Stimulated activated CD8-positive, alpha-beta memory T cell treated with anti-CD3 and anti-CD28 coated beads, Interleukin-7, amount 100 ng/mL, for 1 hour (primary cell): ENCODE data around the gene SPDYE1.
"Not testable (repeated sequence)": the region's sequence is repeated elsewhere in the genome, so short reads cannot be mapped to it uniquely, and the experiment has no call there.

ENCODE experiments used
- DNase-seq, 2 donors: peaks; one replicate each; pipeline ENCODE4 v3.0.0-alpha.2; 2020; ENCODE audit warnings: low read depth in 2 of 2

The SPDYE1 gene, protein sequence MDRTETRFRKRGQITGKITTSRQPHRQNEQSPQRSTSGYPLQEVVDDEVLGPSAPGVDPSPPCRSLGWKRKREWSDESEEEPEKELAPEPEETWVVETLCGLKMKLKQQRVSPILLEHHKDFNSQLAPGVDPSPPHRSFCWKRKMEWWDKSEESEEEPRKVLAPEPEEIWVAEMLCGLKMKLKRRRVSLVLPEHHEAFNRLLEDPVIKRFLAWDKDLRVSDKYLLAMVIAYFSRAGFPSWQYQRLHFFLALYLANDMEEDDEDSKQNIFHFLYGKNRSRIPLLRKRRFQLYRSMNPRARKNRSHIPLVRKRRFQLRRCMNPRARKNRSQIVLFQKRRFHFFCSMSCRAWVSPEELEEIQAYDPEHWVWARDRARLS

DNA sequence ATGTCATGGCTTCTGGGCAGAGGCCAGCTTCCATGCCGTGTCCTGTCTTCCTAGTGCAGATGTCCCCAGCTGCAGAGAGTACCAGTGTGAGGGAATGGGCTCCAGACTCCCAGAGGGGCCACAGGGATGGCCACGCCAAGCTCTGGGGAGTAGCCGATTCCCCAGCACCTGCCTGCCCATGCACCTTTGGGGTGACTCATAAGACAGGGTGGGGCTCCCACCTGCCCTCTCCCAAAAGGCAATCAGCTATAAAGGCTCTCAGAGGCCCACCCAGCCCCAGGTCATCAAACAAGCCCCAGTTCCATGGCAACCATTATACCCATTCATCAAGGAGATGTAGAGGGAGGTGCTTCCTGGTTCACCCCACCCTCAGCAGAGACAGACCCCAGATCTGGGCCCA is at the start of gene SPDYE1:
Gene SPDYE1 (plus strand): TSS at position 366 of the 400 bp plus-strand sequence. CDS start 2,053 bp downstream, outside the sequence.
- DNase-seq, result not testable (repeated sequence)

DNA sequence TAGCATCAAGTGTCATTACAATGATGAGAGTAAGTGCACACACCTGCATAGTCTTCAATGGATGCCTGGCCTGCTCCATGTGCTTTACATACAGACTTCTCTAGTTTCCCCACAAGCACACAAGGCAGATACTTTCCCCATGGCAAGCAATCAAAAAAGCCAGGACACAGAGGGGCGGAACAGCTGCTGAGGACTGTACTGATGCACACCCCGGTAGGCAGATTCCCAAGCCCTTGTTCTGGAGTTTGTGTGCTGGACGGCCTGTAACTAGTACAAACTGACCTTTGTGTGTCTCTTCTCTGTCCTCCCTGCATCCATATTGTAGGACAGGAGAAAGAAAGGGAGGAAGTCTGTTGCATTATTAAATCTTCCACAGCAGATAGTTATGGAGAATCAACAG is 45.7 kb upstream of the SPDYE1 start:
- no peak for DNase-seq

DNA sequence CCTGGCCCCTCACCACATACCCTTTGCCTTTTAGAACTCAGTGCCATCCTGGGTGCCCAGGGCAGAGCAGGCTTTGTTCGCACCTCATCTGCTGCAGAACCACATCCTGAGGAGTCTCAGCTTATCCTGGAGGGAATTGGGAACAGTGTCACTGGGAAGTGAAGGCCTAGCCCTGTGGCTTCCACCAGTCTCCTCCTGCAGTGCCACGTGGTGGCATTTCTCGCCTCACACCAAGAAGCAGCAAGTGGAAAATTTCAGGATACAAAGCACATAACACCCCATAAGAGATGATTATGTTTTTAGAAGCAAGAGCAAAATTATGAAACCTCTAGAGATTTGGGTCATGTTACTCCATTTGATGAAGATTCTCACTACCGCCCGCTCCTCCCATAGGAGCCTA is 44.6 kb upstream of the SPDYE1 start:
- no peak for DNase-seq

DNA sequence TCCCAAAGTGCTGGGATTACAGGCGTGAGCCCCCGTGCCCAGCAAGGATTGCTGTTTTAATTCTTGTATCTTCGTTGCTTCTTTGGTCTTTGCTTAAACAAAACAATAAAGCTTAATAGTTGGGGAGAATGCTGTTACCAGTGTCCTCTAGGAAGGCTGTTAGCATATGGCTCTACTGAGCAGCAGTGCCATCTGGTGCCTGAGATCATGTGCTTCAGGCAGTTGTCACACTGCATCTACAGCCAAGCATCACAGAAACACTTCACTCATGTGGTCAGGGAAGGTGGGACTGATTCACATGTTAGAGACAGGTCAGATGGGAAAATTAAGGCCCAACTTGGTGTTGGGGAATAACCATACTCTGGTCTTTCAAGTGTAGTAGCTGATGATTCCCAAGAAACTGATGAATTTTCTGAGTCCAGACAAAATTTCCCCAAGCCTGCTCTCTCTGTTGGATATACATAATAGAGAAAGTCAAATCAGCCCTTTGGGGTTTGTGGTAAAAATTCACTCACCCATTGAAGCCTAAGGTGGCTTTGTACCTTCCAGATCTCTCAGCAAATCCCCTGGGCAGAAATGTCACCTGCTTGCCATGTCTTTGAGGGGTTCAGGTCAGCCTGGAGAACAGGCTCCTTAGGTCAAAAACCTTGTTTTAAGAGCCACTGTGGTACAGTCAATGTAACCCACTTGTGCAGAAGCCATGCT is 43.0 kb upstream of the SPDYE1 start:
- DNase-seq, result no peak

DNA sequence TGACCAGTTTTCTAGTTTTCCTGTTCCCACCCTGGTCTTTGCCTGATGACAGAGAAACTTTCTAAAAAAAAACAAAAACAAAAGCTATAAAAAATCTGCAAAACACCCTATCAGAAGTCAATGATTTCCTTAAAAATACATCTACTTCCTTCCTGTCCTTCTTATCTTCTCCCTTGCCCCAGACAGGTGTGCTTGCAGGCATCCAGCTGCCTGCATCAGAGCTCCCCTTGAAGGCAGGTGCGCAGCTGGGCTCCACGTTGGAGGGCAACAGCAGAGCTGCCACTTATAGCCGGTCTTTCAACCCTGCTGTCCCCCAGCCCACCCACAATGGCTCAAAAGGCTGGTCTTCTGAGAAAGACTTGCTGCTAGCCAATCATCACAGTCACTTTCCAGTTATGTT is 41.7 kb upstream of the SPDYE1 start:
- DNase-seq, result no peak

DNA sequence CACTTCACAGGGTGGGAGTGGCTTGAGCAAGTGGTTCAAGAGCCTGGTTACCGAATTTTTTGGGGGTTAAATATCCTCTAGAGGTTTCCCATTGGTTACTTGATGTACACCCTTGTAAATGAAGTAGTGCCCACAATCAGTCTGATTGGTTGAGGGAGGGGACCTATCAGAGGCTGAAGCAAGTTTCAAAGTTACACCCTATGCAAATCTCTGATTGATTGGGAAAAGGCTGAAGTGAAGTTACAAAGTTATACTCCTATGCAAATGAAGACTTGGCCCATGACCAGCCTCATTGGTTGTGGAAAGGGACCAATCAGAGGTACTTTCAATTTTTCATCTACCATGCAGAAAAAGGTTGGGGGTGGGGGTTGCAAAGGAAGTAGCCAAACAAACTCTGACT is 36.8 kb upstream of the SPDYE1 start:
- DNase-seq, result no peak

DNA sequence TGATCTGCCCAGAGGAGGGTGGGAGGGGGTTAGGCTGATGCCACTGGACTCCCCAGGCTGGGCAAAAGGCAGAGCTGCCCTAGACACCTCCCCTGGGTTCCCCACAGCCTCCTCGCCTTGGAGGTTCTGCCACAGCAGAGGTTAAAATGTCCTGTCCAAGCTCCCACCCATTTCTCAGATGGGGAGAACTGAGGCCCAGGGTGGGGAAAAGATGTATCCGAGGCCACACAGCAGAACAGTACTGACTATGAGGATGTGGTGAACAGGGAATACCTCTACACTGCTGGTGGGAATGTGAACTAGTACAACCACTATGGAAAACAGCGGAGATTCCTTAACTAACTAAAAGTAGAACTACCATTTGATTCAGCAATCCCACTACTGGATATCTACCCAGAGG is 31.3 kb upstream of the SPDYE1 start:
- DNase-seq, result not testable (repeated sequence)

DNA sequence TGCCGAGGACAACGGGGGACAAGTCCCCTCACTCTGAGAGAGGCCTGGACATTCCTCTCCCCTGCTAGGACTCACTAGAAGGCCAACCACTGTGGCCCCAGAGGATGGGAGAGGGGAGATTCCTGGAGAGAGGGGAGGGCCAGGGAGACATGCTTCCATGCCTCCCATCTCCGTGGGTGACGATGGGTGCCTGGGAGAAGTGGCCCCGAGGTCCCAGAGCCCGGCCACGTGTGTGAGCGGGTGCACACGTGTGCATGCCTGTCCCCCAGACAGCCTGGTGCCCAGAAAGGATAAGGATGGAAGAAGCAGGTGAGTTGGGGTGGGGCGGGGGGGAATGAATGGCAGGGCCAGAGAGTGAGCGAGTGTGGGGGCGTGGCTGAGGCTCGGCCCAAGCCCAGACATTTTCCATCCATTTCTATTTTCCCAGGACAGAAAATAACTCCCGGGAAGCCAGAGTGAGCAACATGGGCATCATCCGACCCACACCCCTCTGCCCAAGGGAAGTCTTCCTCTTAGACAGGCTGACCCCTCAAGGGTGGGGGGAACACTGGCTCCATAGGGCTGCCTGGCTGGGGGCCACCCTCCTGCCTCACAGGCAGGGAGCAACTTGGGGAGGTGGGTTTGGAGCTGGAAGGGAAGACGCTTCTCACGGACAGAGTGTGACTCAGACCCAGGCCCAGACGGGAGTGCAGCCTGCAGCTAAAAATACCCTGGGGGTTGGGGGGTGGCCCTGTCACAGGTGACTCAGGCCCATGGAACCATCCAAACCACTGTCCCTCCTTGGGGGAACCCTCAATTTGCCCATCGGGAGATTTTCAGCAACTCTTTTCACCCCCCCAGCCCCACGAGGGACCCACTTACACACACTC is 29.3 kb upstream of the SPDYE1 start:
- not testable (repeated sequence) for DNase-seq

DNA sequence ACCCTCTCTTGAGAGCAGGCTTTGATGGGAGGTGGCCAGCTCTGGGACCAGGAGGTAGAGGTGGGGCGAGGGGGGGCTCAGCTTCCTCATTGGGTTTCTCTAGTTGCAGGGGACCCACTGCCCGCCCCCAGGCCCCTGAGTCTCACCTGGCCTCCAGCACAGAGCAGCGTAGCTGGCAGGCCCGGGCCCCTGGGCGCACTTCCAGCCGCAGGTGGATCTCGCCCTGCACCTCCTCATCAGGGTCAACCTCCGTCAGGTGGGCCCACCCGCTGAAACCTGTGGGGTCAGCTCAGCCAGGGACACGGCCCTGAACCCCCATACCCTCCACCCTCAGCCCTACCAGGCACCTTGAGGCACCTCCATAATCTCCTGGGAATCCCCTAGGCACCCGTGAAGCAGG is 28.1 kb upstream of the SPDYE1 start:
- not testable (repeated sequence) for DNase-seq

DNA sequence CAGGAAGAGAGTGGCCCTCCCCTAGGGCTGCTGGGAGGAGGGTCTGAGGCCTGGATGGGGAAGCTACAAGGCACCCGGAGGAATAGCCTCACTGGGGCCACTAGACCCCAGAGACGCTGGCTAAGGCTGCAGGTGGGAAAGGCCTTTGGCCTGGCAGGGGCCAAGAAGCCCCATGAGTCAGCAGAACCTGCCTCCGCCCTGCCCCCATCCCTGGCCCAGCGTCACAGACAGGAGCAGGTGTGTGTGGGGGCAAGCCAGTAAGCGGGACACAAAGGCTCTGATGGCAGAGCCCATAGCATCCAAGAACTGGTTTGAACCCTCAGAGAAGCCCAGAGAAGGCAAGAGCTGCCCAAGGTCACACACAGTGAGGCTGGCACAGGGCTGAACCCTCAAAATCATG is 27.0 kb upstream of the SPDYE1 start:
- DNase-seq, result not testable (repeated sequence)

DNA sequence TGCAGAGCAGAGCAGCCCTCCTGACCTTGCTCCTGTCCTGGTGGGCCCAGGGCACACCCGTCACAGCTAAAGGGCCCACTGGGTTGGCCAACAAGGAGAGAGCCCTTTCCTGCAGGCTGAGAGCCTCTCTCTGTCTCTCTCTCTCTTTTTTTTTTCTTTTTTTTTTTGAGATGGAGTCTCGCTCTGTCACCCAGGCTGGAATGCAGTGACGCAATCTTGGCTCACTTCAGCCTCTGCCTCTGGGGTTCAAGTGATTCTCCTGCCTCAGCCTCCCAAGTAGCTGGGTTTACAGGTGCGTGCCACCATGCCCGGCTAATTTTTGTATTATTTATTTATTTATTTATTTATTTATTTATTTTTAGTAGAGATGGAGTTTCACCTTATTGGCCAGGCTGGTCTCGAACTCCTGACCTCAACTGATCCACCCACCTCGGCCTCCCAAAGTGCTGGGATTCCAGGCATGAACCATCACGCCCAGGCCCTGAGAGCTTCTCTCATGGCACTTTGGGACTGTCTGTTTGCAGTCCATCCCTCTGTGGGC is 23.6 kb upstream of the SPDYE1 start:
- DNase-seq, result not testable (repeated sequence)

DNA sequence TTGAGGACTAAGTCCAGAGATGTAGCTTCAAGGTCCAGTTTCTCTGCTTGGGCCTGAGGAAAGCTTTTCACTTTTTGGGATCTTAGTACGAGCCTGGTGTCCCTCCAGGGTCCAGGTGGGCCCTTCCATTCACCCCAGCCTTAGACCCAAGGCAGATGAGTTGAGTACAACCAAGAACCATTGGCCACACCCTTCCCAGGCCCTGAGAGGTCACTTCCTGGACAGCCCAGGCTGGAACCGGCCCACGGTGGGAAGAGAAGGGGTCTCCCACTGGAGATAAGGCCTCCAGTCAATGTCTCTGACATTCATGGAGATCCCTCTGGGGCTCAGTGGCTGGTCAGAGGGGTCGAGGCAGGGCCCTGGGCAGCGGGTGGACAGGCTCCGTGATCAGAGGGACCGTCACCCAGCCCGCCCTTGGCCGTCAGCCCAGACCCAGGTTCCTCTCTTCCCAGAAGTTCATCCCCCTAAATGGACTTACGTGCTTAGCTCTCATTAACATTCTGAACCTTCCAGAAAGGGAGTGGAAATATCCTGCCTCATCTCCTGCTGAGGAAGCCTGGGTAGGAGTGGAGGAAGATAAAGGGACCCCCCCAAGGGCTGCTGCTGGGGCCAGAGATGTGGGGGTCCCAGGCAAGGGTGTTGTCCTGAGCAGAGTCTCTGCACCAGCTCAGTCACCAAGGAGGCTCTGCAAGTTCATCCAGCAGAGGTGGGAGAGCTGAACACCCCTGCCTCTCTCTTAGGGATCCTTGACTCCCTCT is 22.8 kb upstream of the SPDYE1 start:
- not testable (repeated sequence) for DNase-seq

DNA sequence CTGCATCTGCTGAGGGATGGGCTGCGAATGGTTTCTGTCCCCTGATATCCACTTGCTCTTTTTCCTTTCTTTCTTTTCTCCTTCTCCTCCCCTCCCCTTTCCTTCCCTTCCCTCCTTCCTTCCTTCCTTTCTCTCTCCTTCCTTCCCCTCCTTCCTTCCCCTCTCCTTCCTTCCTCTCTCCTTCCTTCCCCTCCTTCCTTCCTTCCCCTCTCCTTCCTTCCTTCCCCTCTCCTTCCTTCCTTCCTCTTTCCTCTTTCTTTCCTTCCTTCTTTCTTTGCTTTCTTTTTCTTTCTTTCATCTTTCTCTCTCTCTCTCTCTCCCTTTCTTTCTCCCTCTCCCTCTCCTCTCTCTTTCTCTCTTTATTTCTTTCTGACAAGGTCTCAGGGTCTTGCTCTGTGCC is 20.2 kb upstream of the SPDYE1 start:
- no peak for DNase-seq

DNA sequence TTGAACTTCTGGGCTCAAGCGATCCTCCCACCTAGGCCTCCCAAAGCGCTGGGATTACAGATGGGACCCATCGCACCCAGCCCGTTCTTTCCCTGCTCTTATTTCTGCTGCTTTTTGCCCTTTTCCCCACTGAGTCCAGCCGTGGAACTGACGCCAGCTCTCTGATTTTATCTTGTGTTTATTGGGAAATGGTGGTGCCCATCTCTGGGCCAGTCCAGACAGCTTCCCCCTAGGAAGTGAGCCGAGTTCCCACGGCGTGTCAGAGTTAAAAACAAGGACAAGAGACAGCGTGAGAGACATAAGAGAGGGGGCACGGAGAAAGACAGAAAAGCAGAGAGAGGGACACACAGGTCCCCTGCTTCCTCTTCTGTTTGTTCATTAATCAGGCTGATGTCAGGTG is 19.6 kb upstream of the SPDYE1 start:
- not testable (repeated sequence) for DNase-seq

DNA sequence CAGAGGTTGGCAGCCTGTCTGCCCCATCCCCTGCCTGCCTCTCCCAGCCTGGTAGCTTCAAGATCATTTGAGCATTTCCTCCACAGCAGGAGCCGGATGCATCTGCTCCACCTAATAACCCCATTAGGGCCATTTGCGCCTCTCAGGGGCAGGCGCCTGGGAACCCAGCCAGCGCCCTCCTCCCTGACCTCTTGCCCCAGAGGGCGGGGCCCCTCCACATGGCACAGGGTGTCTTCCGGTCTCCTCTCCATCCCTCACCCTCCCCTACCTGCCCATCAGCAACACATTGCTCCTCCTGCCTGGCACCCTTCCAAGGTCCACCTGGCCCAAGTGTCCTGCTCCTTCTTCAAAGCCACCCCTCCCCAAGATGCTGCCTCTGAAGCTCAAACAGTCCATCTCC is 14.8 kb upstream of the SPDYE1 start:
- not testable (repeated sequence) for DNase-seq

DNA sequence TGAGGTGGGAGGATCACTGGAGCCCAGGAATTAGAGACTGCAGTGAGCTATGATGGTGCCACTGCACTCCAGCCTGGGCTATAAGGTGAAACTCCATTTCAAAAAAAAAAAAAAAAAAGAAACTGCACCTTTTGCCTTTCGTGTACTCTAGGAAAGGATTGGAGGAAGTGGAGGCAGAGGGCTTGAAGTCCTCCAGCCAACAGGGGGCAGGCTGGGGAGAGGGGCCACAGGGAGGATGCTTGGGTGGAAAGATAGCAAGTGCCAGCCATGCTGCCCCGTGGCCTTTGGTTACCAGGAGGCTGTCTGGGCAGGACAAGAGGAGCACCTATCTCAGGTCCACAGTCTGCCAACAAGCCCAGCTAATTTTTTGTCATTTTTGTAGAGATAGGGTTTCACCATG is 14.0 kb upstream of the SPDYE1 start:
- not testable (repeated sequence) for DNase-seq

DNA sequence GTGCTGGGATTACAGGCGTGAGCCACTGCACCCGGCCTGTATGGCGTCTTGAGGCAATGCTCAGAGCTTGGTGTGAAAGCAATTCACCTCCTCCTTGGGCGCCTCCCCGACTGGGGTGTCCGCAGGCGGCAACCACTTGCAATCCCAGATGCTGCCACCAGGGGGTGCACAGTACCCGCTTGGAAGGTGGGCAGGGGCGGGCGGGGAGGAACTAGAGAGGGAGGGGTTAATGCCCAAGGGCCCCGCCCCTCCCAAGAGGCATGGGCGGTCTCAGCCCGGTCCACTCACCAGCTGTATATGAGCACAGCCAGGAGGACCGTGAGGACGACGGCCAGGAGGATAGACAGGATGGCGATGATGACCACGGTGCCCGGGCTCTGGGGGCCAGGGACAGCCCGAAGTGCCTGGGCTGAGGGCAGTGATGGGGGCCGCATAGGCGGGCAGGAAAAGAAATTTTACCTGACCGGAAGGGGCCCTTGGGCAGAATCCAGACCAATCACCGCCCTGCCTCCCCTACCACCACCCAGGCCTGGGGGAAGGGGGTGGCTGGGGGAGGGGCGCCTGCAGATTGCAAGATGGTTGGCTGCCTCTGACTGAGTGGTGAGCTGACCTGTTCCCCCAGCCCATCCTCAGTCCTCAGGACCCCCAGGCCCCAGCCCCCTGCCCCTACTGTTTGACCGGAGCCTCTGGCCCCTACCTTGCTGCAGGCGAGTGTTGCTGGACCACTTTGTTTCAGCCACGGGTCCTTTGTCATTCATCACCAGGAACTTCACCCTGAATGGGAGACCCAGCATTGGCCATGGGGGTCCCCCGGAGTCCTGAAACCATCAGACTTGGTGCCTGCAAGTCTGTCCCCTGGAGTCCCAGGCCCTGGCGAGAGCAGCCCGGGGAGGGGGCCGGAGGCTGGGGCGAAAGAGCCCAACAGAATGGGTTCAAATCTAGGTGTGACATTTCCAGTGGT is 11.5 kb upstream of the SPDYE1 start:
- peak; percentile 72 to 75 for DNase-seq

DNA sequence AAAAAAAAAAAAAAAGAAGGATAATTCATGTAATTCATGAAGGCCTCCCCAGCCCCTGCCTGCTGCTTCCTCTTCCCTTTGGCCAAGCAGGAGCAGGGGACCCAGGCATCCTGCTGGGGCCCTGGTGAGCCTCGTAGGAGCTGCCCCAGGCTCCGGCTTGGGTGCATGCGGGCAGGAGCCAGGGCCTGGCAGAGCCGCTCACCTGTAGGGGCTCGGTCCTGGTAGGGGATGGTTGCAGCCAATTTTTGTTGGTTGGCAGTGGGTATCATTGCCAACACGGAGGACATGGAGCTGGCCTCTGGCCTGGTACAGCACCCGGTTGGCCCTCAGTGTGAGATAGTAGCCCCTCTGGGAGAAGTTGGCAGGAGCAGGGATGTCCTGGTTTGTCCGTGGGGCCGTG is 10.2 kb upstream of the SPDYE1 start:
- not testable (repeated sequence) for DNase-seq

DNA sequence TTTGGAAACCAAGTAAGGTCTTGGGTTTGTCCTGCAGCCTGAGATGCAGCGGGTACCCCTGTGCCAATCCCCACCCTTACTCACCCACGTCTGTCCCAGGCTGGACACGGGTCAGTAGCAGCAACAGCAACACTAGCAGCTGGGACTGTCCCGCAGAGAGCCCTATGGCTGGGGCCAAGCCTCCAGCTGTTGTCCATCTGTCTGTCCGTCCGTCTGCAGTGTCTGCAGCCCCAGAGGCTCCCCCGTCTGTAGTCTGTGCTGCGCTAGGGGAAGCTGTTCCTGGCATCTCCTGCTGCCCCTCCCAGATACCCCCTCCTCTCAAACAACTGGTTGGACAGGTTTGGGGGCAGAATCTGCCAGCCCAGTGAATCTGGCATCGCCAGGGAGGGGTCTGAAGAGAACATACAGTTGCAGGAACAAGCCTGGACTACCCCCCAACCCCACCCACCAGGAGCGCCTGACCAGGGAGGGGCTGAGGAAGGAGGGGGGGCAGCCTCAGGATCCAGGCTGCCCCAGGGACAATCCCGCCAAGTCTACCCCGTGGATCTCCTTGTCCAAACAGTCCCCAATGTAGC is 7.6 kb upstream of the SPDYE1 start:
- not testable (repeated sequence) for DNase-seq

DNA sequence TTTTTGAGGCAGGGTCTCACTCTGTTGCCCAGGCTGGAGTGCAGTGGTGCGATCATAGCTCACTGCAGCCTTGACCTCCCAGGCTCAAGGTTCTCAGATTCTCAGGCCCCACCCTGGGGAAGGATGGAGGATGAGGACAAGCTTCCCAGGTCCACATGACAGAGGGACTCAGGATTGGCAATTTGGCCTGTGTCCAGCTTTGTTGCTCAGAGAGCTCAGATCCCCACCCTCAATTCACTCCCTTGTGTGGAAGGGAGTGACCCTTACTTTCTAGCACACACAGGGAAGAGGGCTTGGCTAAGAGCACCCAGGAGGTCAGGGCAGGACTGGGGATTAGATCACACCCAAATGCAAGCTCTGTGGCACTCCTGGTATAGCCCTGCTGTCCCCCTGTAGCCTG is 6.9 kb upstream of the SPDYE1 start:
- DNase-seq, result not testable (repeated sequence)
